Measurements from ENCODE around the gene CTU1. TPM values are rescaled to one million over a fixed set of nuclear protein-coding genes. Genes with fewer than 3 reads are reported as not detected.

Gene CTU1
- total and polyA plus RNA-seq, 2 experiments from 2014 or later: 9.4 to 13.5 TPM

- H3K9me3 ChIP-seq (ENCODE audit: low read depth): no peaks in the 10 kb centered on the region
- no peaks in the 10 kb centered on the region for H3K4me1 ChIP-seq (ENCODE audit: low read depth)
- no peaks in the 10 kb centered on the region for H3K36me3 ChIP-seq
- no peak for TF ChIP-seq CTCF (IDR thresholded peaks at IDR 0.05; ENCODE audit: low read depth, low read length)
- no peak for DNase-seq (ENCODE audit: low read depth in 1 of 2, low spot score in 1 of 2)
- no peak overlapping the region for H3K4me3 ChIP-seq
- no peak overlapping the region for H3K27ac ChIP-seq
- H3K27me3 ChIP-seq: no peaks in the 10 kb centered on the region
Measured at GRCh38 chr19:51093510-51094345, 14.5 kb downstream of the CTU1 start.

- Histone ChIP-seq H3K27me3 (no peaks in the 10 kb centered on the region), H3K36me3 (no peaks in the 10 kb centered on the region), H3K9me3 (ENCODE audit: low read depth) (no peaks in the 10 kb centered on the region), H3K27ac (no peak overlapping the region), H3K4me1 (ENCODE audit: low read depth) (no peaks in the 10 kb centered on the region), H3K4me3 (no peak overlapping the region)
- no peak for TF ChIP-seq CTCF (IDR thresholded peaks at IDR 0.05; ENCODE audit: low read depth, low read length)
- no peak for DNase-seq (ENCODE audit: low read depth in 1 of 2, low spot score in 1 of 2)
Measured at GRCh38 chr19:51093101-51093500, 15.1 kb downstream of the CTU1 start.

GRCh38 chr19:51091895-51092873 is 16.0 kb downstream of the CTU1 start:
- Histone ChIP-seq H3K4me1 (ENCODE audit: low read depth) (no peaks in the 10 kb centered on the region), H3K27ac (no peak overlapping the region), H3K9me3 (ENCODE audit: low read depth) (no peaks in the 10 kb centered on the region), H3K36me3 (no peaks in the 10 kb centered on the region), H3K4me3 (no peak overlapping the region), H3K27me3 (no peaks in the 10 kb centered on the region)
- no peak for TF ChIP-seq CTCF (IDR thresholded peaks at IDR 0.05; ENCODE audit: low read depth, low read length)
- DNase-seq (ENCODE audit: low read depth in 1 of 2, low spot score in 1 of 2): no peak

- H3K4me1 ChIP-seq (ENCODE audit: low read depth): no peaks in the 10 kb centered on the region
- H3K4me3 ChIP-seq: no peak overlapping the region
- no peaks in the 10 kb centered on the region for H3K9me3 ChIP-seq (ENCODE audit: low read depth)
- no peak overlapping the region for H3K27ac ChIP-seq
- TF ChIP-seq CTCF (IDR thresholded peaks at IDR 0.05; ENCODE audit: low read depth, low read length): no peak
- DNase-seq (ENCODE audit: low read depth in 1 of 2, low spot score in 1 of 2): no peak
- H3K27me3 ChIP-seq: no peaks in the 10 kb centered on the region
- no peaks in the 10 kb centered on the region for H3K36me3 ChIP-seq
Measured at GRCh38 chr19:51091126-51091525, 17.1 kb downstream of the CTU1 start.

- Histone ChIP-seq H3K27ac (no peak overlapping the region), H3K4me1 (ENCODE audit: low read depth) (no peaks in the 10 kb centered on the region), H3K36me3 (no peaks in the 10 kb centered on the region), H3K9me3 (ENCODE audit: low read depth) (no peaks in the 10 kb centered on the region), H3K4me3 (no peak overlapping the region), H3K27me3 (no peaks in the 10 kb centered on the region)
- DNase-seq (ENCODE audit: low read depth in 1 of 2, low spot score in 1 of 2): no peak
- TF ChIP-seq CTCF (IDR thresholded peaks at IDR 0.05; ENCODE audit: low read depth, low read length): no peak
Measured at GRCh38 chr19:51090471-51090870, 17.7 kb downstream of the CTU1 start.
